ENCODE measurements around the gene PLD4.

GRCh38 chr14:104895207-104895785 is 29.4 kb upstream of the PLD4 start:
- TF ChIP-seq ZNF274 (IDR thresholded peaks at IDR 0.05; ENCODE audit: borderline replicate concordance, extremely low read depth, low read length) (no peak), EZH2 (IDR thresholded peaks at IDR 0.05; ENCODE audit: low read depth, low read length, severe bottlenecking) (no peak), CEBPB (IDR thresholded peaks at IDR 0.05; ENCODE audit: low read depth, low read length) (no peak), POLR2A (IDR thresholded peaks at IDR 0.05; ENCODE audit: control extremely low read depth in 1 of 2, low read depth in 2 of 2, low read length in 2 of 2) (no peak)
- TF ChIP-seq, protein P1, sequence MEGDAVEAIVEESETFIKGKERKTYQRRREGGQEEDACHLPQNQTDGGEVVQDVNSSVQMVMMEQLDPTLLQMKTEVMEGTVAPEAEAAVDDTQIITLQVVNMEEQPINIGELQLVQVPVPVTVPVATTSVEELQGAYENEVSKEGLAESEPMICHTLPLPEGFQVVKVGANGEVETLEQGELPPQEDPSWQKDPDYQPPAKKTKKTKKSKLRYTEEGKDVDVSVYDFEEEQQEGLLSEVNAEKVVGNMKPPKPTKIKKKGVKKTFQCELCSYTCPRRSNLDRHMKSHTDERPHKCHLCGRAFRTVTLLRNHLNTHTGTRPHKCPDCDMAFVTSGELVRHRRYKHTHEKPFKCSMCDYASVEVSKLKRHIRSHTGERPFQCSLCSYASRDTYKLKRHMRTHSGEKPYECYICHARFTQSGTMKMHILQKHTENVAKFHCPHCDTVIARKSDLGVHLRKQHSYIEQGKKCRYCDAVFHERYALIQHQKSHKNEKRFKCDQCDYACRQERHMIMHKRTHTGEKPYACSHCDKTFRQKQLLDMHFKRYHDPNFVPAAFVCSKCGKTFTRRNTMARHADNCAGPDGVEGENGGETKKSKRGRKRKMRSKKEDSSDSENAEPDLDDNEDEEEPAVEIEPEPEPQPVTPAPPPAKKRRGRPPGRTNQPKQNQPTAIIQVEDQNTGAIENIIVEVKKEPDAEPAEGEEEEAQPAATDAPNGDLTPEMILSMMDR (IDR thresholded peaks at IDR 0.05; ENCODE audit: control extremely low read depth in 1 of 3, insufficient read depth in 1 of 3, low read depth in 1 of 3, low read length in 3 of 3), result no peak

All from H1 (cell line).